ENCODE results near the gene MALT1.
"Not testable (repeated sequence)": the region's sequence is repeated elsewhere in the genome, so short reads cannot be mapped to it uniquely, and the experiment has no call there.

MALT1 gene

GRCh38 chr18:58748899-58749595 is 77.8 kb downstream of the MALT1 start:
- no peak for DNase-seq

- DNase-seq, result no peak
These were observed 82.7 kb downstream of the MALT1 start for GRCh38 chr18:58753976-58754375.

- DNase-seq, result peak in 1 of 2 donors; percentile 45
These were observed 83.3 kb downstream of the MALT1 start for GRCh38 chr18:58754544-58755068.

- no peak for DNase-seq
These were observed 84.2 kb downstream of the MALT1 start for GRCh38 chr18:58755304-58756010.

- DNase-seq, result no peak
These were observed 84.9 kb downstream of the MALT1 start for GRCh38 chr18:58756148-58756547.

- no peak for DNase-seq
These were observed 85.5 kb downstream of the MALT1 start for GRCh38 chr18:58756596-58757240.

GRCh38 chr18:58757351-58757750 is 86.1 kb downstream of the MALT1 start:
- DNase-seq, result not testable (repeated sequence)

GRCh38 chr18:58758046-58758445 is 86.8 kb downstream of the MALT1 start:
- DNase-seq, result no peak

- no peak for DNase-seq
These were observed 87.3 kb downstream of the MALT1 start for GRCh38 chr18:58758606-58759005.

- no peak for DNase-seq
These were observed 90.1 kb downstream of the MALT1 start for GRCh38 chr18:58761241-58761969.

- no peak for DNase-seq
These were observed 90.9 kb downstream of the MALT1 start for GRCh38 chr18:58761970-58762780.

- no peak for DNase-seq
These were observed 91.5 kb downstream of the MALT1 start for GRCh38 chr18:58762781-58763171.

- DNase-seq, result no peak
These were observed 94.9 kb downstream of the MALT1 start for GRCh38 chr18:58766164-58766563.

GRCh38 chr18:58766946-58767345 is 95.7 kb downstream of the MALT1 start:
- no peak for DNase-seq

GRCh38 chr18:58768293-58768974 is 97.2 kb downstream of the MALT1 start:
- peak; percentile 6 to 18 for DNase-seq

GRCh38 chr18:58769321-58769720 is 98.1 kb downstream of the MALT1 start:
- no peak for DNase-seq

- DNase-seq, result no peak
These were observed 99.3 kb downstream of the MALT1 start for GRCh38 chr18:58770601-58771000.

- DNase-seq, result no peak
These were observed 100.9 kb downstream of the MALT1 start for GRCh38 chr18:58772161-58772560.

- DNase-seq, result no peak
These were observed 104.8 kb downstream of the MALT1 start for GRCh38 chr18:58776084-58776483.

- DNase-seq, result not testable (repeated sequence)
These were observed 105.3 kb downstream of the MALT1 start for GRCh38 chr18:58776541-58776940.

- DNase-seq, result no peak
These were observed 106.2 kb downstream of the MALT1 start for GRCh38 chr18:58777471-58777870.

GRCh38 chr18:58779529-58779928 is 108.3 kb downstream of the MALT1 start:
- no peak for DNase-seq

Data from bone marrow (tissue), 2 donors.